GM12878 (cell line): ENCODE data around the gene ITGBL1. TPM values are rescaled to one million over a fixed set of nuclear protein-coding genes. Genes with fewer than 3 reads are reported as not detected.
A peak's percentile ranks its signal among the peaks of the same experiment; 100 is the strongest.

Experiments used
- ATAC-seq: fragments of 200-7000 bp; cut with Tn5 transposase; 3 replicates; pipeline ENCODE4 v1.9.1; 2020; ENCODE audit warnings: mild to moderate bottlenecking, moderate library complexity
- BruUV-seq: library from RNA; stranded (reverse); fragments of 400-500 nt; replicated peaks from 2 replicates; lab custom pipeline; 2021; lab: Mats Ljungman, UMichigan
- CTCF ChIA-PET: fragments of 300-600 bp; sonication (Branson Sonifier 250); formaldehyde crosslinking; extraction: SDS; loops from one replicate; lab custom pipeline; 2021; ENCODE audit warnings: inconsistent platforms; lab: Yijun Ruan, JAX
- POLR2A ChIA-PET: fragments of 350-600 bp; formaldehyde crosslinking; extraction: SDS; loops from one replicate; lab custom pipeline; 2021; ENCODE audit warnings: inconsistent platforms; lab: Charles Lee
- RAD21 ChIA-PET: fragments of 300-600 bp; sonication (Branson Sonifier 250); formaldehyde crosslinking; loops from one replicate; lab custom pipeline; 2023; ENCODE audit warnings: antibody characterized with exemption; ENCODE audit not compliant: unreplicated experiment; lab: Charles Lee
- SMC1A ChIA-PET: fragments of 300-600 bp; sonication (Branson Sonifier 250); formaldehyde crosslinking; loops from one replicate; lab custom pipeline; 2023; ENCODE audit not compliant: unreplicated experiment, uncharacterized antibody; lab: Charles Lee
- DNase-seq: peaks from one replicate; pipeline ENCODE4 v3.0.0-alpha.2; 2011; ENCODE audit warnings: low read depth, low spot score
- FAIRE-seq: peaks from 3 replicates; lab custom pipeline; 2011; peaks lifted over from hg19 to GRCh38; lab: Jason Lieb, UNC
- H2AFZ ChIP-seq: 2 replicates; pipeline ENCODE4 v1.6.0; 2011; ENCODE audit warnings: low read depth, low read length, control low read depth; ENCODE audit not compliant: control insufficient read depth
- H3K27ac ChIP-seq: 2 replicates; pipeline ENCODE4 v1.5.1; 2011; ENCODE audit warnings: control low read depth; ENCODE audit not compliant: control insufficient read depth, insufficient read depth
- H3K27me3 ChIP-seq, 2 experiments: replicated peaks in 1 of 2; 2 replicates each; pipeline versions ENCODE4 v1.6.0 to v1.6.1; 2011; ENCODE audit warnings: low read length in 1 of 2; ENCODE audit not compliant: control insufficient read depth in 2 of 2, insufficient read depth in 2 of 2
- H3K36me3 ChIP-seq, 2 experiments: 2 replicates each; pipeline ENCODE4 v1.5.1; 2011; ENCODE audit warnings: low read length in 1 of 2; ENCODE audit not compliant: control insufficient read depth in 2 of 2, insufficient read depth in 2 of 2
- H3K4me1 ChIP-seq: 2 replicates; pipeline ENCODE4 v1.6.1; 2011; ENCODE audit warnings: mild to moderate bottlenecking, low read length, moderate library complexity, mixed read lengths; ENCODE audit not compliant: control insufficient read depth, insufficient read depth
- H3K4me2 ChIP-seq: 2 replicates; pipeline ENCODE4 v1.6.0; 2011; ENCODE audit warnings: control low read depth; ENCODE audit not compliant: control insufficient read depth, insufficient read depth
- H3K4me3 ChIP-seq: fragments of 200-600 bp; sonication (generic); 2 replicates; pipeline ENCODE4 v1.5.1; 2016
- H3K79me2 ChIP-seq: 2 replicates; pipeline ENCODE4 v1.6.0; 2011; ENCODE audit warnings: low read length; ENCODE audit not compliant: control insufficient read depth, insufficient read depth
- H3K9ac ChIP-seq: 2 replicates; pipeline ENCODE4 v1.8.0; 2011; ENCODE audit warnings: low read length, control low read depth, mixed read lengths; ENCODE audit not compliant: control insufficient read depth, insufficient read depth
- H3K9me3 ChIP-seq: replicated peaks from 3 replicates; pipeline ENCODE4 v1.5.1; 2011; ENCODE audit warnings: mild to moderate bottlenecking, low read length; ENCODE audit not compliant: control insufficient read depth, insufficient read depth
- H4K20me1 ChIP-seq: 2 replicates; pipeline ENCODE4 v1.6.0; 2011; ENCODE audit not compliant: control insufficient read depth, insufficient read depth
- BCL11A ChIP-seq: IDR thresholded peaks from 2 replicates; pipeline ENCODE4 v1.6.1; 2011; ENCODE audit warnings: low read depth, low read length
- FOXM1 ChIP-seq: IDR thresholded peaks from 2 replicates; pipeline ENCODE4 v1.6.1; 2012; ENCODE audit warnings: low read depth, mild to moderate bottlenecking, inconsistent platforms, low read length, moderate library complexity
- MTA2 ChIP-seq: fragments of 450-650 bp; IDR thresholded peaks from 2 replicates; pipeline ENCODE4 v1.6.1; 2016; ENCODE audit warnings: low read depth, mild to moderate bottlenecking, moderate library complexity
- RFX5 ChIP-seq: IDR thresholded peaks from 2 replicates; pipeline ENCODE4 v1.6.1; 2011; ENCODE audit warnings: low read depth, low read length, improper control_type of control experiment
- SIN3A ChIP-seq: IDR thresholded peaks from 2 replicates; pipeline ENCODE4 v1.6.1; 2012; ENCODE audit warnings: low read depth, low read length, improper control_type of control experiment
- SMAD1 ChIP-seq: fragments of 450-650 bp; IDR thresholded peaks from 2 replicates; pipeline ENCODE4 v1.6.1; 2018; ENCODE audit warnings: mild to moderate bottlenecking, low read depth; ENCODE audit not compliant: partially characterized antibody
- ZSCAN29 ChIP-seq: fragments of 450-650 bp; IDR thresholded peaks from 2 replicates; pipeline ENCODE4 v1.6.1; 2017; ENCODE audit warnings: mild to moderate bottlenecking, moderate library complexity
- WGBS: methylation state at CpG from one replicate; pipeline ENCODE4 v1.1.6; 2016; ENCODE audit warnings: low lambda C conversion rate; ENCODE audit not compliant: insufficient replicate concordance, insufficient coverage; ENCODE audit errors: missing lambda C conversion rate; 5-methylcytosine and 5-hydroxymethylcytosine counted together
- in situ Hi-C: fragments of 300-500 bp; cut with MboI; formaldehyde crosslinking; loops from 9 replicates; pipeline ENCODE4 v1.14.3; 2018; ENCODE audit warnings: mixed read lengths
- intact Hi-C: fragments of 100-400 bp; cut with micrococcal nuclease; formaldehyde crosslinking; loops from one replicate; pipeline ENCODE4 v1.14.2; 2022; ENCODE audit not compliant: unreplicated experiment
- polyA plus RNA-seq, 11 experiments: library from polyadenylated mRNA; depleted of rRNA in 4 of 11; unstranded in 6 of 11; stranded (reverse) in 5 of 11; fragments of >200 nt; fragmentation: Nextera tagmentation in 4 of 11; fragmentation: Illumina TruSeq in 1 of 11; extraction: Ambion mirVana in 4 of 11; extraction: Trizol in 1 of 11; gene quantifications; 1 replicate in 1 of 11; 2 replicates in 10 of 11; pipeline versions ENCODE4 v1.2.1 to v1.2.3, GENCODE V29; 2011 to 2016; ENCODE audit warnings: inconsistent platforms in 2 of 11, missing spikeins in 2 of 11, low read depth in 1 of 11
- total RNA-seq, 4 experiments: library from RNA; depleted of rRNA in 3 of 4; stranded (reverse); fragments of >200 nt in 3 of 4; fragmentation: Illumina TruSeq in 1 of 4; extraction: Trizol in 1 of 4; gene quantifications; 2 replicates each; pipeline versions ENCODE4 v1.2.1 to v1.2.3, GENCODE V29; 2013 to 2021
- TF ChIP-seq, protein P1 (sequence below): fragments of 450-650 bp; IDR thresholded peaks from 2 replicates; pipeline ENCODE4 v1.6.1; 2016; ENCODE audit warnings: mild to moderate bottlenecking

The ITGBL1 gene
- total and polyA plus RNA-seq, 10 of the 15 experiments (the other 5 are each of a cell fraction or from before 2014, with no cell fraction given): 0.17 to 2.8 (median 0.28) TPM; not detected in 3

DNA sequence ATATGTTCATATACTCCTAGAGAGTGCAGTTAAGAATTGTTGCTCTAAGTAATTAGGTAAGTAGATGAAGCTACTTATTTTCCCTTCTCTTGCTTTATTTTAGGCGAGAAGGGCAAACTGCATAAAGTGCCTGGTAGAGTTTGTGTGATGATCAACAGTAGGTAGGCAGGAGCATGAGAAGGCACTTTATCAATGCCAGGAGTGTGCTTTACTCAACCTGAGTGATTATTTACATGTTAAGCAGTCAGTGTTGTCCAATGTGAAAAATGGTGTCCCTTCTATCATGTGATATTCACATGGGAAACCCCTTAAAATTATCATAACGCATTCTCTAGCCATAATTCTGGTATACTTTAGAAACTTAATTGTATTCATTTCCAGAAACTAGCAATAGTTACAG lies 294.0 kb downstream of the ITGBL1 start:
- Histone ChIP-seq H3K4me3 (no peak overlapping the region), H3K9ac (no peak overlapping the region), H3K79me2 (no peaks in the 10 kb centered on the region), H3K9me3 (no peaks in the 10 kb centered on the region), H4K20me1 (no peaks in the 10 kb centered on the region), H3K27ac (no peak overlapping the region), H3K36me3 (no peaks in the 10 kb centered on the region), H3K4me1 (no peaks in the 10 kb centered on the region), H2AFZ (no peak overlapping the region), H3K27me3 (peaks cover 0 to 3% of the 10 kb centered on the region in 2 experiments; a peak in 1 of 4 replicates), H3K4me2 (no peak overlapping the region)
- FAIRE-seq: no peak
- ChIA-PET SMC1A (interaction anchor here (0.7 to 1.5 kb wide), 6 partner anchors 9 to 224 kb away, joined by 3 to 4 read pairs (median 3); no protein-coding TSS in a partner anchor), POLR2A (no interaction called here), CTCF (interaction anchor here (2.5 kb wide), 1 partner anchor 10 kb away, joined by 13 read pairs; no protein-coding TSS in a partner anchor), RAD21 (interaction anchor here (1.5 kb wide), 1 partner anchor 11 kb away, joined by 5 read pairs; no protein-coding TSS in a partner anchor)
- no peak for TF ChIP-seq RFX5
- TF ChIP-seq FOXM1: no peak
- TF ChIP-seq SIN3A: no peak
- TF ChIP-seq, protein P1, sequence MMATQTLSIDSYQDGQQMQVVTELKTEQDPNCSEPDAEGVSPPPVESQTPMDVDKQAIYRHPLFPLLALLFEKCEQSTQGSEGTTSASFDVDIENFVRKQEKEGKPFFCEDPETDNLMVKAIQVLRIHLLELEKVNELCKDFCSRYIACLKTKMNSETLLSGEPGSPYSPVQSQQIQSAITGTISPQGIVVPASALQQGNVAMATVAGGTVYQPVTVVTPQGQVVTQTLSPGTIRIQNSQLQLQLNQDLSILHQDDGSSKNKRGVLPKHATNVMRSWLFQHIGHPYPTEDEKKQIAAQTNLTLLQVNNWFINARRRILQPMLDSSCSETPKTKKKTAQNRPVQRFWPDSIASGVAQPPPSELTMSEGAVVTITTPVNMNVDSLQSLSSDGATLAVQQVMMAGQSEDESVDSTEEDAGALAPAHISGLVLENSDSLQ: 0 out of 2 replicates have a peak, but pooled peaks have one; percentile 28
- peak; percentile 46 for ATAC-seq
- WGBS: 39% methylated on average over 2 of the region's 2 CpGs
- intact Hi-C loops (loop anchor here (2.0 kb wide), 1 partner anchor 120 kb away; no protein-coding TSS in a partner anchor), in situ Hi-C loops (no loop called here)
- no TSS peak for BruUV-seq
- no peak for DNase-seq

DNA sequence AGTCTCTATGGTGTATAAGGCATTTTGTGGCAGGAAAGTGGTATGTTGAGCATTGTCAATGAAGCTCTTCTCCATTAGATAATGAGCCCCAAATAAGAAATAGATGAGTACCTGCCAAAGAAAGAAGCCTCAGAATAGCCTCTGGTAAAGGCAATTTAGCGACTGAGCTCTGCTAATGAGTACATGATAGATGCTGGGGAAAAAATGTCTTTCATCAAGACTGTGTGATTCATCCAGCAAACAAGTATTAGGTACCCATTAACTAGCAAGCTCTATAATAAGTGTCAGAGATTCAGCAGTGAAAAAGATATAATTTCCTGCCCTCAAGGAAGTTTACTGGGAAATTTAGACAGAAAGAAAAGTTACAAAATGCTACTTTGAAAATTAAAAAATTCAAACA lies 294.6 kb downstream of the ITGBL1 start:
- no peak for TF ChIP-seq SMAD1
- TF ChIP-seq ZSCAN29: no peak
- peak; percentile 93 for TF ChIP-seq MTA2
- peak; percentile 32; the same call in 1 of the 2 replicates for TF ChIP-seq BCL11A
- Histone ChIP-seq H4K20me1 (no peaks in the 10 kb centered on the region), H3K27ac (no peak overlapping the region), H3K9ac (no peak overlapping the region), H3K36me3 (no peaks in the 10 kb centered on the region), H2AFZ (no peak overlapping the region), H3K27me3 (peaks cover 0 to 3% of the 10 kb centered on the region in 2 experiments; a peak in 1 of 4 replicates), H3K4me2 (no peak overlapping the region), H3K4me3 (no peak overlapping the region), H3K4me1 (no peaks in the 10 kb centered on the region), H3K79me2 (no peaks in the 10 kb centered on the region), H3K9me3 (no peaks in the 10 kb centered on the region)
- 52% methylated on average over 1 of the region's 1 CpG for WGBS
- ChIA-PET SMC1A (interaction anchor here (0.7 to 1.5 kb wide), 5 partner anchors 8 to 224 kb away, joined by 3 to 4 read pairs (median 3); no protein-coding TSS in a partner anchor), RAD21 (interaction anchor here (1.5 kb wide), 1 partner anchor 10 kb away, joined by 5 read pairs; no protein-coding TSS in a partner anchor), POLR2A (no interaction called here), CTCF (interaction anchor here (0.6 to 2.5 kb wide), 2 partner anchors 10 to 40 kb away, joined by 3 to 13 read pairs; no protein-coding TSS in a partner anchor)
- no TSS peak for BruUV-seq
- in situ Hi-C loops: no loop called here
- FAIRE-seq (no peak), DNase-seq (no peak), ATAC-seq (peak; percentile 80)
- intact Hi-C loops: loop anchor here (2.0 kb wide), 1 partner anchor 120 kb away; no protein-coding TSS in a partner anchor
